ENCODE measurements around the gene STK33.

Gene STK33

DNA sequence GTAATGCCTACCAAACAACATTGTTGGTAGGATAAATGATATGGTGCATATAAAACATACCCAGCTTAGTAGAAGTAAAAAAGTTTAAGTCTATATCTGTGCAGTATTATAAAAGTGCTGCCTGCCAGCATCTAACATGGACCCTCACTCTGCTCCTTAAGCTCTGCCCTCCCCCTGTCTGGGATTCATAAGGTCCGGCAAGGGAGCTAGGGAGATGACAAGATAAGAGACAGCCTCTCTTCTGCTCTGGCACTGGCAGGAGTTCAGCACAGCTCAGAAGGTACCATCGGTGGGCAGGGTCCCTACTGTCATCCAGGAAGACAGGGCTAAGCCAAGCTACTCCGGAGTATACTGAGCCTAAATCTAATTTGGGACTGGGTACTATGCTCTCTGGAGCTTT lies 45.6 kb upstream of the STK33 start:
- no peak for TF ChIP-seq EP300 (IDR thresholded peaks at IDR 0.05; ENCODE audit: borderline replicate concordance)
- TF ChIP-seq, protein P1, sequence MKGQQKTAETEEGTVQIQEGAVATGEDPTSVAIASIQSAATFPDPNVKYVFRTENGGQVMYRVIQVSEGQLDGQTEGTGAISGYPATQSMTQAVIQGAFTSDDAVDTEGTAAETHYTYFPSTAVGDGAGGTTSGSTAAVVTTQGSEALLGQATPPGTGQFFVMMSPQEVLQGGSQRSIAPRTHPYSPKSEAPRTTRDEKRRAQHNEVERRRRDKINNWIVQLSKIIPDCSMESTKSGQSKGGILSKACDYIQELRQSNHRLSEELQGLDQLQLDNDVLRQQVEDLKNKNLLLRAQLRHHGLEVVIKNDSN (IDR thresholded peaks at IDR 0.05) = no peak
- TF ChIP-seq ZBTB7A (IDR thresholded peaks at IDR 0.05; ENCODE audit: low read depth) = no peak
- TF ChIP-seq, protein P2, sequence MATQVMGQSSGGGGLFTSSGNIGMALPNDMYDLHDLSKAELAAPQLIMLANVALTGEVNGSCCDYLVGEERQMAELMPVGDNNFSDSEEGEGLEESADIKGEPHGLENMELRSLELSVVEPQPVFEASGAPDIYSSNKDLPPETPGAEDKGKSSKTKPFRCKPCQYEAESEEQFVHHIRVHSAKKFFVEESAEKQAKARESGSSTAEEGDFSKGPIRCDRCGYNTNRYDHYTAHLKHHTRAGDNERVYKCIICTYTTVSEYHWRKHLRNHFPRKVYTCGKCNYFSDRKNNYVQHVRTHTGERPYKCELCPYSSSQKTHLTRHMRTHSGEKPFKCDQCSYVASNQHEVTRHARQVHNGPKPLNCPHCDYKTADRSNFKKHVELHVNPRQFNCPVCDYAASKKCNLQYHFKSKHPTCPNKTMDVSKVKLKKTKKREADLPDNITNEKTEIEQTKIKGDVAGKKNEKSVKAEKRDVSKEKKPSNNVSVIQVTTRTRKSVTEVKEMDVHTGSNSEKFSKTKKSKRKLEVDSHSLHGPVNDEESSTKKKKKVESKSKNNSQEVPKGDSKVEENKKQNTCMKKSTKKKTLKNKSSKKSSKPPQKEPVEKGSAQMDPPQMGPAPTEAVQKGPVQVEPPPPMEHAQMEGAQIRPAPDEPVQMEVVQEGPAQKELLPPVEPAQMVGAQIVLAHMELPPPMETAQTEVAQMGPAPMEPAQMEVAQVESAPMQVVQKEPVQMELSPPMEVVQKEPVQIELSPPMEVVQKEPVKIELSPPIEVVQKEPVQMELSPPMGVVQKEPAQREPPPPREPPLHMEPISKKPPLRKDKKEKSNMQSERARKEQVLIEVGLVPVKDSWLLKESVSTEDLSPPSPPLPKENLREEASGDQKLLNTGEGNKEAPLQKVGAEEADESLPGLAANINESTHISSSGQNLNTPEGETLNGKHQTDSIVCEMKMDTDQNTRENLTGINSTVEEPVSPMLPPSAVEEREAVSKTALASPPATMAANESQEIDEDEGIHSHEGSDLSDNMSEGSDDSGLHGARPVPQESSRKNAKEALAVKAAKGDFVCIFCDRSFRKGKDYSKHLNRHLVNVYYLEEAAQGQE (IDR thresholded peaks at IDR 0.05; ENCODE audit: low read depth) = no peak
- no peak for TF ChIP-seq CEBPB (IDR thresholded peaks at IDR 0.05)
- TF ChIP-seq FOXM1 (IDR thresholded peaks at IDR 0.05; ENCODE audit: borderline replicate concordance, low read depth) = no peak
- no peak for TF ChIP-seq NFIC (IDR thresholded peaks at IDR 0.05)
- no peak for TF ChIP-seq EGR1 (IDR thresholded peaks at IDR 0.05)
- no peak for TF ChIP-seq YY1 (IDR thresholded peaks at IDR 0.05; ENCODE audit: low read depth)
- TF ChIP-seq, protein P3, sequence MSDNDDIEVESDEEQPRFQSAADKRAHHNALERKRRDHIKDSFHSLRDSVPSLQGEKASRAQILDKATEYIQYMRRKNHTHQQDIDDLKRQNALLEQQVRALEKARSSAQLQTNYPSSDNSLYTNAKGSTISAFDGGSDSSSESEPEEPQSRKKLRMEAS (IDR thresholded peaks at IDR 0.05) = no peak
- TF ChIP-seq CREB1 (IDR thresholded peaks at IDR 0.05; ENCODE audit: low read depth) = no peak
- no peak for TF ChIP-seq RAD21 (IDR thresholded peaks at IDR 0.05; ENCODE audit: low read depth)
- TF ChIP-seq TEAD4 (IDR thresholded peaks at IDR 0.05) = no peak
- TF ChIP-seq TAF1 (IDR thresholded peaks at IDR 0.05; ENCODE audit: low read depth) = no peak
- TF ChIP-seq TCF12 (IDR thresholded peaks at IDR 0.05; ENCODE audit: low read depth) = no peak

DNA sequence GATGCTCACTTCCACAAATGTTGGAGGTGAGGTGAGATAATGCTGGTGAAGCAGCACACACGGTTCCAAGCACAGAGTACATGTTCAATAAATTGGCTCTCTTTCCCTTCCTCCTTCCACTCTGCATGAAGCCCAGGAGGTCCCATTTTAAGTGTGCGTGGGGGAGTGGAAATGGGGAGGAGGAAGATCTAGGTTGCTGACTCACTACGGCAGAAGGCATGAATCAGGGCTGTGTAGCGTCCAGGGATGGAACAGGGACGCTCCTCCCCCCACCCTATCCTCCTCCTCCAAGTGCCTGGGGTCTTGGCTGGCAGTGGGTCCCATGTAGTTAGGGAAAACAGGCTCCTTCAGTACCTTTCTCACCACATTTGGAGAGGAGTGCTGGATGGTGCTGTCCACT lies 44.3 kb upstream of the STK33 start:
- TF ChIP-seq NFIC (IDR thresholded peaks at IDR 0.05) (no peak), CREB1 (IDR thresholded peaks at IDR 0.05; ENCODE audit: low read depth) (no peak), EP300 (IDR thresholded peaks at IDR 0.05; ENCODE audit: borderline replicate concordance) (no peak), FOXM1 (IDR thresholded peaks at IDR 0.05; ENCODE audit: borderline replicate concordance, low read depth) (no peak), YY1 (IDR thresholded peaks at IDR 0.05; ENCODE audit: low read depth) (no peak), EGR1 (IDR thresholded peaks at IDR 0.05) (no peak), CEBPB (IDR thresholded peaks at IDR 0.05) (no peak), ZBTB7A (IDR thresholded peaks at IDR 0.05; ENCODE audit: low read depth) (no peak), TEAD4 (IDR thresholded peaks at IDR 0.05) (no peak), RAD21 (IDR thresholded peaks at IDR 0.05; ENCODE audit: low read depth) (no peak)
- TF ChIP-seq, protein P1 (IDR thresholded peaks at IDR 0.05) = no peak
- TF ChIP-seq, protein P2 (IDR thresholded peaks at IDR 0.05; ENCODE audit: low read depth) = no peak

DNA sequence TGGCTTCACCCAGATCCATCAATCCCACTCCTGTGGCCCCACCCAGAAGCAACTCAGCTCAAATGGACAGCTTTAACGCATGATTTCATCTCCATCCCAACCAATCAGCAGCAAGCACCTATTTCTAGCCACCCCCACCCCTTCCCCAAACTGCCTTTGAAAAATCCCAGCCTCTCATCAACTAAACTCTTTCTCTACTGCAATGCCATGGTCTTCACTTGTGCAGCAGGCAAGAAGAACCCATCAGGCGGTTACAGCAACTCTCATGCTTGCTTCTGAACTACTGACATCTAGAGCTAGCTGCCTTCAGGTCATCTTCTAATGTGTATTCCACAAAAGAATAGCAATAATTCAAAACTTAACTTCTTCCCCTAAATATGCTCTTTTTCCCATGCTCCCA lies 42.1 kb upstream of the STK33 start:
- no peak for TF ChIP-seq EGR1 (IDR thresholded peaks at IDR 0.05)
- no peak for TF ChIP-seq ZBTB7A (IDR thresholded peaks at IDR 0.05; ENCODE audit: low read depth)
- TF ChIP-seq TCF12 (IDR thresholded peaks at IDR 0.05; ENCODE audit: low read depth) = no peak
- TF ChIP-seq EP300 (IDR thresholded peaks at IDR 0.05; ENCODE audit: borderline replicate concordance) = no peak
- TF ChIP-seq NFIC (IDR thresholded peaks at IDR 0.05) = no peak
- no peak for TF ChIP-seq CEBPB (IDR thresholded peaks at IDR 0.05)
- no peak for TF ChIP-seq YY1 (IDR thresholded peaks at IDR 0.05; ENCODE audit: low read depth)
- TF ChIP-seq CREB1 (IDR thresholded peaks at IDR 0.05; ENCODE audit: low read depth) = no peak
- TF ChIP-seq FOXM1 (IDR thresholded peaks at IDR 0.05; ENCODE audit: borderline replicate concordance, low read depth) = no peak
- TF ChIP-seq TEAD4 (IDR thresholded peaks at IDR 0.05) = no peak
- TF ChIP-seq TAF1 (IDR thresholded peaks at IDR 0.05; ENCODE audit: low read depth) = no peak
- no peak for TF ChIP-seq RAD21 (IDR thresholded peaks at IDR 0.05; ENCODE audit: low read depth)
- TF ChIP-seq, protein P3 (IDR thresholded peaks at IDR 0.05) = no peak
- TF ChIP-seq, protein P1 (IDR thresholded peaks at IDR 0.05) = no peak

DNA sequence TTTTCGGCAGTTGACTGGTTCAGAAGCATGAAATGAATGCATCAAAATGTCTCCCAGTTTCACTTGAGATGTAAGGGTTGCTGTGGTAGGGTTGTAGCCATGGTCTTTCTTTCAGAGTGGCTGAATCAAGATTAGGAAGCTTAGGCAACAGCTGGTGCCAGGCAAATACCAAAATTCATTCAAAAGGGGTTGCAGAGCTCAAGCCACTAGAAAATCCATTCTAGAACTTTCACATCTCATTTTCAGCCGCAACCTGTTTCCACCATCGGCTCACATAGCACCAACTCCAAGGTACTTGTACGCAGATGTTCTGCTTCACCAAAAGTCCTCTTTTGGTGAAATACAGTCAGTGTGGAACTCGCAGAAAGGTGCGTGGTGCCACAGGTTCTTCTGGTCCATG lies 40.5 kb upstream of the STK33 start:
- TF ChIP-seq TEAD4 (IDR thresholded peaks at IDR 0.05) = no peak
- TF ChIP-seq EP300 (IDR thresholded peaks at IDR 0.05; ENCODE audit: borderline replicate concordance) = no peak
- no peak for TF ChIP-seq ZBTB7A (IDR thresholded peaks at IDR 0.05; ENCODE audit: low read depth)
- no peak for TF ChIP-seq CREB1 (IDR thresholded peaks at IDR 0.05; ENCODE audit: low read depth)
- no peak for TF ChIP-seq TAF1 (IDR thresholded peaks at IDR 0.05; ENCODE audit: low read depth)
- TF ChIP-seq NFIC (IDR thresholded peaks at IDR 0.05) = no peak
- TF ChIP-seq, protein P1 (IDR thresholded peaks at IDR 0.05) = no peak
- TF ChIP-seq, protein P3 (IDR thresholded peaks at IDR 0.05) = no peak
- TF ChIP-seq RAD21 (IDR thresholded peaks at IDR 0.05; ENCODE audit: low read depth) = no peak
- TF ChIP-seq EGR1 (IDR thresholded peaks at IDR 0.05) = no peak
- TF ChIP-seq, protein P2 (IDR thresholded peaks at IDR 0.05; ENCODE audit: low read depth) = no peak
- no peak for TF ChIP-seq YY1 (IDR thresholded peaks at IDR 0.05; ENCODE audit: low read depth)
- no peak for TF ChIP-seq TCF12 (IDR thresholded peaks at IDR 0.05; ENCODE audit: low read depth)
- TF ChIP-seq CEBPB (IDR thresholded peaks at IDR 0.05) = no peak
- TF ChIP-seq FOXM1 (IDR thresholded peaks at IDR 0.05; ENCODE audit: borderline replicate concordance, low read depth) = no peak

Measured in Ishikawa (cell line).